HUES6 (cell line): ENCODE measurements around the gene FKBP4.

Experiments used
- H3K27ac ChIP-seq: 2 replicates; pipeline ENCODE4 v1.7.0; 2013; ENCODE audit warnings: low read depth, mild to moderate bottlenecking, low read length, inconsistent platforms
- H3K27me3 ChIP-seq: 2 replicates; pipeline ENCODE4 v1.6.1; 2013; ENCODE audit warnings: low read length; ENCODE audit not compliant: control insufficient read depth, insufficient read depth
- H3K36me3 ChIP-seq: 2 replicates; pipeline ENCODE4 v1.6.1; 2013; ENCODE audit warnings: low read length; ENCODE audit not compliant: control insufficient read depth, insufficient read depth
- H3K4me1 ChIP-seq: 2 replicates; pipeline ENCODE4 v1.6.1; 2013; ENCODE audit warnings: low read length; ENCODE audit not compliant: control insufficient read depth, insufficient read depth
- H3K4me3 ChIP-seq: 2 replicates; pipeline ENCODE4 v1.5.1; 2013; ENCODE audit warnings: low read depth, low read length
- H3K9ac ChIP-seq: one replicate; pipeline ENCODE4 v1.6.1; 2013; ENCODE audit warnings: mild to moderate bottlenecking, low read length
- H3K9me3 ChIP-seq: 2 replicates; pipeline ENCODE4 v1.6.1; 2013; ENCODE audit warnings: low read depth, low read length; ENCODE audit not compliant: control insufficient read depth, insufficient read depth

The FKBP4 gene

DNA sequence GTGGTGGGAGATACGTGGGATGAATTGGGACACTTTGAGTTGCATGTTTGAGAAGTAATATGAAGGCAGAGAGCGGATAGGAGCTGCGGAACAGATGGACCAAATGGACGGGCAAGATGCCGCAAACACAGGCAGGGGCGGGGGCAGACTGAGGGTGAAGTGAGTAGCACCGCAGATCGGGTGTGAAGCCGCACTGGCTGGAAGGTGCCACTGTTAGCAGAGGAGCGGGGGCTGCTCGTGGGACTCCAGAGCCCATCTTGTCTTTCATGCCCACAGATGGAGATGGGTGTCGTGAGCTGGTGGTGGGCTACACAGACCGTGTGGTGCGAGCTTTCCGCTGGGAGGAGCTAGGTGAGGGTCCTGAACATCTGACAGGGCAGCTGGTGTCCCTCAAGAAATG lies 25.0 kb downstream of the FKBP4 start:
- Histone ChIP-seq H3K4me3 (no peak overlapping the region), H3K9ac (no peak overlapping the region), H3K27ac (no peak overlapping the region), H3K36me3 (peaks cover 72% of the 10 kb centered on the region), H3K27me3 (no peaks in the 10 kb centered on the region), H3K9me3 (no peaks in the 10 kb centered on the region), H3K4me1 (peaks cover 16% of the 10 kb centered on the region; the same call in 1 of the 2 replicates)

DNA sequence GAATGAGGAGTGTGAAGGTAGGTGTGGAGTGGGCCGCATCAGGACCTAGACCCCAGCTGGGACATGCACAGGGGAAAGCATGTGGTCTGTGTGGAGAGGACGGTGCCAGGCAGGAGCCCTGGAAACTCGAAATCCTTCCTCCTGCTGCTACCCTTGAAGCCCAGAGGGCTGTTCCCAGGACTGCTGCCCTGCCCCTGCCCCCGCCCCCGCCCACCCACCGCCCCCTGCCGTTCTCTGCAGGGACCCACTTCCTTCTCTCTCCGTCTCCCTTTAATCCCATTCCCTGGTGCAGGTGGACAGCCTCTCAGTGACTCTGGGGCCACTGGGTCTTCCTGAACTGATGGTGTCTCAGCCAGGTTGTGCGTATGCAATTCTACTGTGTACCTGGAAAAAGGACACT lies 25.7 kb downstream of the FKBP4 start:
- Histone ChIP-seq H3K4me3 (no peak overlapping the region), H3K27me3 (no peaks in the 10 kb centered on the region), H3K36me3 (peaks cover 78% of the 10 kb centered on the region), H3K9me3 (no peaks in the 10 kb centered on the region), H3K4me1 (peaks cover 21% of the 10 kb centered on the region), H3K27ac (no peak overlapping the region), H3K9ac (no peak overlapping the region)

DNA sequence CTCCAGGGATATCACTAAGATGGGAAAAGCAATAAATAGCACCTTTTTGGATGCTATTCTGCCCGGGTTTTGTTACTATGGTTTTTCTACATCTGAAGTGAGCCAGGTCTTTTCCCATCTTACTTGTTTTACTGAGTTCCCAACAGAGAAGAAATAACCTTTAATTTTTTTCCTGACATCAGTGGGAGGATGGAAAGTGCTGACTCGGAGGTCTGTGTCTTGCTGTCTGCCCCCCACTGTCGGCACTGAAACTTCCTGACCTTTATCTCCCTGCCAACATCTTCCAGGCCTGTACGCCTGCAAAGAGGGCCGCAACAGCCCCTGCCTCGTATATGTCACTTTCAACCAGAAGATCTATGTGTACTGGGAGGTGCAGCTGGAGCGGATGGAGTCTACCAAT lies 28.7 kb downstream of the FKBP4 start:
- H3K36me3 ChIP-seq: peaks cover 86% of the 10 kb centered on the region
- no peak overlapping the region for H3K4me3 ChIP-seq
- H3K27me3 ChIP-seq: no peaks in the 10 kb centered on the region
- H3K9me3 ChIP-seq: no peaks in the 10 kb centered on the region
- H3K27ac ChIP-seq: no peak overlapping the region
- no peak overlapping the region for H3K9ac ChIP-seq
- H3K4me1 ChIP-seq: peaks cover 24% of the 10 kb centered on the region

DNA sequence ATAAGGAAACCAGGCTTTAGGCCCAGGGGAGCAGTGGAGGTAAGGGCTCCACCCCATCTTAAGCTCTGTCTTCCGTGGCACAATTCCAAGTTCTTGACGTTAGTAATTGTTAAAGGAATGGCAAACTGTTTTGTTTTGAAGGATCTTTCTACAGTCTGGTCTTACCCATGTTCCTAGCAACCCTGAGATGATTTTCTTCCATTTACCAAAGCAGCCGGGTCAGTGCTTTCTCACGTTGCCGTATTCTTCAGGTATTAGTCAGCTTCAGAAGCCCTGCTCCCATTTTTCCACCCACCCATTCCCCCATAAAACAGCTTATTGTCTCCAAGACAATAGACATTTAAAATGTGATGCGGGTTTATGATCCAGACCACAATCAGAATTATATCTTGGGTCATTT lies 29.8 kb downstream of the FKBP4 start:
- H3K9me3 ChIP-seq: no peaks in the 10 kb centered on the region
- H3K36me3 ChIP-seq: peaks cover 88% of the 10 kb centered on the region
- H3K9ac ChIP-seq: no peak overlapping the region
- H3K4me3 ChIP-seq: no peak overlapping the region
- H3K27me3 ChIP-seq: no peaks in the 10 kb centered on the region
- H3K27ac ChIP-seq: no peak overlapping the region
- H3K4me1 ChIP-seq: peaks cover 24% of the 10 kb centered on the region

DNA sequence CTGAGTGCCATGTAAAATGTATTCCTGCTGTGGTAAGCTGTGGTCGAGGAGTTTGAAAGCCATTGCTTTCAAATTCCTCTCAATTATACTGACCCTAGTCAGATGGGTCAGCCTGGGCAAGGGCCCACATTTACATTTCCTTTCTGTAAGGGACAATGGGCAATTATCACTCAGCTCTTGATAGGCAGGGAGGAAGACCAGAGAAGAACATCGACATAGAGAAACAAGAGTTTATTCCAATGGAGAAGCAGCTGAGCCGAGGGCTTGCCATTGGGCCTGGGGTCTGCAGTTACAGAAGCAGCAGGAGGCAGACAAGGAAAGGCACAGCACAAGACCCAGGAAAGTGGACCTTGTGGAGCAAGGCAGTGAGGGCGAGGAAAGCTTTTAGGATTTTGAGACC lies 30.4 kb downstream of the FKBP4 start:
- H3K27ac ChIP-seq: peak overlapping the region; percentile 62
- H3K9me3 ChIP-seq: no peaks in the 10 kb centered on the region
- peaks cover 84% of the 10 kb centered on the region for H3K36me3 ChIP-seq
- H3K4me3 ChIP-seq: no peak overlapping the region; the same call in 1 of the 2 replicates
- peaks cover 20% of the 10 kb centered on the region for H3K4me1 ChIP-seq
- no peaks in the 10 kb centered on the region for H3K27me3 ChIP-seq
- no peak overlapping the region for H3K9ac ChIP-seq

DNA sequence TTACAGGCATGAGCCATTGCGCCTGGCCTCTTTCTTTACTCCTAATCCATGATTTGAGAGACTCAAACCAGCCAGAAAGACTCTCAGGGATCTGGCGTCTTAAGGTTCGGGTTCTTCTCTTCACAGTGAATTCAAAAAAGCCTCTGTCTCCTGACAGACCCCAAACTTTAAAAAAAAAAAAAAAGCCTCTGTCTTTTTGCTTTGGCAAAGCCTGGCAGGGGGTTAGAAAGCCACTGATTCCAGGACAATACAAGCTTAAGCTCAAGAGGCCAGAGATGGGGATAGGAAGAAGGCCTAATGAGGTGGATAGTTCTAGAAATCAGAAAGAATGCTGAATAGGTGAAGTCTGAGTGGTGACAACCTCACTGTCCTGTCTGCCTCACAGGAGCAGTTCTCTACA lies 31.3 kb downstream of the FKBP4 start:
- H3K4me1 ChIP-seq: peaks cover 15% of the 10 kb centered on the region
- peaks cover 80% of the 10 kb centered on the region for H3K36me3 ChIP-seq
- no peak overlapping the region for H3K27ac ChIP-seq
- no peaks in the 10 kb centered on the region for H3K9me3 ChIP-seq
- H3K4me3 ChIP-seq: no peak overlapping the region
- no peaks in the 10 kb centered on the region for H3K27me3 ChIP-seq
- H3K9ac ChIP-seq: no peak overlapping the region

DNA sequence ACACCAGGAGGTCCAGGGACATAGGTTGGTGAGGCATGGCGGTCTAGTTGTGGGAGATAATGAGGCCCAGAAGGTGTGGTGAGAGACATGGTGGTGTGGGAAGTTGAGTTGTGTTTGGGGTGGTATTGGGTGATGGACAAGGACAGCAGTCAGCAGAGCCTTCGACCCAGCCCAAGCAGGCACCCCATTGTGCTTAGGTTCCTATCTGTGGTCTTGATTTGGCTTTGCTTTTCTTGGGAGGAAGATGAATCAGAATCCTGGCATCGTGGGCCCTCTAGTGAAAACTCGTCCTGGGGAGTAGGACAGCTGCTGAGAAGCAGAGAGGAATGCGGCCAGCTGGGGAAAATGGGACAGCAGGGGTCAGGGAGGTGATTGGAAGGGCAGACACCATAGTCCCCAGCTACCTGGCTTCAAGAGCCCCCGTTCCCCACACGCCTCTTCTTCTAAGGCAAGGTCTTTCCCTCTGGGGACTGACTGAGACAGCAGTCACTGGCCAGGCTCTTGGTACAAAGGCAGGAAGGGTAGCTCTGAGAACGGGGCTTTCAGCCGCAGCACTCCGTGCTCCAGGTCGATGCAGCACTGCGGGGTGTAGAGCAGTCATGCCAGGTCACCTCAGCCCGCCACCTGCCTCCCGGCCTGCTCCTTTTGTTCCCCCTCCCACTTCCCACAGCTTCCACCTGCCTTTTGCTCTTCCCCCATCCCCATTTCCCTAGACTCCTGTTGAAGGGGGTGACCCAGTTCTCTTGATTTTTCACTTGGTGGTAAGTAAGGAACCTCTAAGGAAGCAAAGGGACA lies 32.1 kb downstream of the FKBP4 start:
- H3K36me3 ChIP-seq: peaks cover 72% of the 10 kb centered on the region
- no peaks in the 10 kb centered on the region for H3K9me3 ChIP-seq
- no peak overlapping the region for H3K27ac ChIP-seq
- H3K27me3 ChIP-seq: no peaks in the 10 kb centered on the region
- H3K4me1 ChIP-seq: peaks cover 15% of the 10 kb centered on the region
- no peak overlapping the region for H3K9ac ChIP-seq
- no peak overlapping the region for H3K4me3 ChIP-seq

DNA sequence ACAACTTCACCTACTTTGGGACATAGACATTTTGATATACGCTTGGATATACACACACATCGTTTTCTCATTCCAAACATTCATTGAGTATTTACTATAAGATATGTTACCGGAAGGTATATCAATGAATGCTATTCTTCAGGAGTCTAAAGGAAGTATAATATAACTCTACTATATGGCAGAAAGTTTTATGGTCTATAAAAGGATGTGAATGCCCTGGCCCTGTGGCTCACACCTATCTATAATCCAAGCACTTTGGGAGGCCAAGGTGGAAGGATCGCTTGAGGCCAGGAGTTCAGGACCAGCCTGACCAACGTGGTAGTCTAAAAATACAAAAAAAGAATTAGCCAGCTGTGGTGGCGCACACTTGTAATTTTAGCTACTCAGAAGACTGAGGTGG lies 34.5 kb downstream of the FKBP4 start:
- no peak overlapping the region for H3K9ac ChIP-seq
- H3K9me3 ChIP-seq: no peaks in the 10 kb centered on the region
- H3K4me1 ChIP-seq: peaks cover 17% of the 10 kb centered on the region
- H3K36me3 ChIP-seq: peaks cover 51% of the 10 kb centered on the region
- H3K27ac ChIP-seq: no peak overlapping the region
- no peaks in the 10 kb centered on the region for H3K27me3 ChIP-seq
- no peak overlapping the region for H3K4me3 ChIP-seq

DNA sequence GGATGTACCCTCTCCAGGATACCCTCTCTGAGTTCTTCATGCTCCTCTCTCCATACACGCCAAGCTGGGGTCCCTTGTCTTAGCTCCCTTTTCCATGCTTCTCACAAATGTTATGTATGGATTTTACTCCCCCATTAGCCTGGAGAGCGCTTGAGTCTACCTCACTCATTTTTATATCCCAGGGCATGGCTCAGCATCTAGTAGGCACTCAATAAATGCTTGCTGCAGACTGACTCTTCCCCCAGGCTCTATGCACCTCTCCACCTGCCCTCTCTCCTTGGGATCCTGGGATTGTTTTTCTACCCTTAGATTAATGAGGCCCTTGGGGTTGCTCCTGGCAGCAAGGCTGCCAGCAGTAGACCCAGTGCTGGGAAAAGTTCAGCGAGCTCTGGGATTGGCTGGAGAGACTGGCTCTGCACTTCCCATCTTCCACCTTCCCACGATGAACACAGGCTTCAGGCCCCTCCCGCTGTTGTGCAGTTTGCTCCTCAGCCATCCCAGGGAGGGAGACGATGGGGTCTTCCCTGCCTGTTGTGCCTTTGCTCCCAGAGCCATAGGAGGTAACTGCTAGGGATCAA lies 37.9 kb downstream of the FKBP4 start:
- no peak overlapping the region for H3K4me3 ChIP-seq
- H3K9ac ChIP-seq: no peak overlapping the region
- H3K27ac ChIP-seq: no peak overlapping the region
- no peaks in the 10 kb centered on the region for H3K27me3 ChIP-seq
- no peaks in the 10 kb centered on the region for H3K9me3 ChIP-seq
- peaks cover 20% of the 10 kb centered on the region for H3K36me3 ChIP-seq
- peaks cover 7% of the 10 kb centered on the region for H3K4me1 ChIP-seq

DNA sequence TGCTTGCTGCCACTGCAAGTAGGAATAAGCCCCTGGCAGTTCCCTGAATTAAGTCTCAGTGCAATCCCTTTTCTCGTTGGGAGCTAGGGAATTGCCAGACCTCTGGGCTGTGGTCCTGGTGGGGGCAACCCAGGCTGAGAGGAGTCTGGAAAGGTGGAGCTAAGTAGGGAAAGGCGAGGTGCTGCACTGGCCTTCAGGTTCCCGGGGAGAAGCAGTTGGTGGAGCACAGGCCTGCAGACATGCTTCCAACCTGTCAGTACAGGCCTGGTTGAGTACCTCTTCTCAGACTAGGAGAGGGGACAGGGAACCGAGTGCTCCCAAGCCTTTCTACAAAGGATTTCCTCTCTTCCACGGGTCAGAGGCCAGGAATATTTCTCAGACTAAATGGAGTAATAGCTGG lies 38.6 kb downstream of the FKBP4 start:
- Histone ChIP-seq H3K4me1 (peaks cover 7% of the 10 kb centered on the region), H3K27ac (no peak overlapping the region), H3K27me3 (no peaks in the 10 kb centered on the region), H3K9ac (no peak overlapping the region), H3K9me3 (no peaks in the 10 kb centered on the region), H3K36me3 (peaks cover 16% of the 10 kb centered on the region), H3K4me3 (no peak overlapping the region)

DNA sequence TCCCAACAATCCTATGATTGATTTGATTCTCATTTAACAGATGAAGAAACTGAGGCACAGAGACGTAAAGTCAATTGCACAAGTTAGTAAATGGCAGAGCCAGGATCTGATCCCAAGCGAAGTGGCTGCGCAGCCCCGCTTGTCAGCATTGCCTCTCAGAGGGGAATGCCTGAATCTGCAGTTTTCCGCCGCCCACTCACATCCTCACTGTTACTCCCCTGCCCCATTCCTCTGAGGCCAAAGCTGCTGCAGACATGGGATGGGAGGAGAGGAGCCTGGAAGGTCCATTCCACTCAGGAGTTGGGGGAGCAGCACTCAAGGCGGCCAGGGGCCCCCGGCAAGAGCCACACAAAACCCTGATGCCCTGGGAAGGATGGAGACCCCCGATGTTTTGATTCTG lies 39.0 kb downstream of the FKBP4 start:
- Histone ChIP-seq H3K27ac (no peak overlapping the region), H3K36me3 (peaks cover 15% of the 10 kb centered on the region), H3K4me1 (peaks cover 7% of the 10 kb centered on the region), H3K9me3 (no peaks in the 10 kb centered on the region), H3K27me3 (no peaks in the 10 kb centered on the region), H3K9ac (no peak overlapping the region), H3K4me3 (no peak overlapping the region)
